Motor neuron (in vitro differentiated cells): ENCODE measurements around the gene PIP4K2C. TPM values are rescaled to one million over a fixed set of nuclear protein-coding genes. Genes with fewer than 3 reads are reported as not detected.

Source experiments
- ATAC-seq, 8 experiments: fragments of 200-7000 bp; cut with Tn5 transposase; replicated peaks in 6 of 8; 2 replicates each; pipeline ENCODE4 v1.8.0; 2021; ENCODE audit warnings: mild to moderate bottlenecking in 8 of 8, moderate library complexity in 8 of 8
- H3K27ac ChIP-seq, 2 donors: fragments of 250-450 bp; sonication (Bioruptor Pico); 2 replicates each; pipeline ENCODE4 v1.9.0; 2021; ENCODE audit warnings: antibody characterized with exemption in 2 of 2, mild to moderate bottlenecking in 2 of 2, moderate library complexity in 1 of 2
- H3K4me1 ChIP-seq, 2 donors: fragments of 250-450 bp; sonication (Bioruptor Pico); replicated peaks in 1 of 2; 2 replicates each; pipeline ENCODE4 v1.6.1; 2021; ENCODE audit warnings: antibody characterized with exemption in 2 of 2, mild to moderate bottlenecking in 2 of 2, moderate library complexity in 1 of 2
- H3K4me3 ChIP-seq, 5 donors: fragments of 250-450 bp; sonication (Bioruptor Pico); 2 replicates each; pipeline ENCODE4 v1.9.0; 2021; ENCODE audit warnings: antibody characterized with exemption in 5 of 5, mild to moderate bottlenecking in 5 of 5, moderate library complexity in 4 of 5
- WGBS, 10 experiments: fragments of 450-650 bp; shearing (Covaris generic); methylation state at CpG; one replicate each; pipeline ENCODE4 v1.0.0; 2022; 5-methylcytosine and 5-hydroxymethylcytosine counted together
- in situ Hi-C, 9 experiments: fragments of 400-800 bp; cut with MboI; loops; one replicate each; pipeline ENCODE4 v1.15.0; 2021; ENCODE audit warnings: low sequenced_read_pairs in 9 of 9, low pct_unique_long_range_greater_than_20kb in 2 of 9; ENCODE audit not compliant: unreplicated experiment in 9 of 9
- total RNA-seq, 8 experiments: library from RNA; unstranded; fragments of 300-600 nt; gene quantifications; 2 replicates each; pipeline versions ENCODE4 v1.2.3 to v1.2.4, GENCODE V29; 2022

The PIP4K2C gene
- total RNA-seq = 10 to 100 TPM; 12.5 to 29.4 (median 21.4) TPM

DNA sequence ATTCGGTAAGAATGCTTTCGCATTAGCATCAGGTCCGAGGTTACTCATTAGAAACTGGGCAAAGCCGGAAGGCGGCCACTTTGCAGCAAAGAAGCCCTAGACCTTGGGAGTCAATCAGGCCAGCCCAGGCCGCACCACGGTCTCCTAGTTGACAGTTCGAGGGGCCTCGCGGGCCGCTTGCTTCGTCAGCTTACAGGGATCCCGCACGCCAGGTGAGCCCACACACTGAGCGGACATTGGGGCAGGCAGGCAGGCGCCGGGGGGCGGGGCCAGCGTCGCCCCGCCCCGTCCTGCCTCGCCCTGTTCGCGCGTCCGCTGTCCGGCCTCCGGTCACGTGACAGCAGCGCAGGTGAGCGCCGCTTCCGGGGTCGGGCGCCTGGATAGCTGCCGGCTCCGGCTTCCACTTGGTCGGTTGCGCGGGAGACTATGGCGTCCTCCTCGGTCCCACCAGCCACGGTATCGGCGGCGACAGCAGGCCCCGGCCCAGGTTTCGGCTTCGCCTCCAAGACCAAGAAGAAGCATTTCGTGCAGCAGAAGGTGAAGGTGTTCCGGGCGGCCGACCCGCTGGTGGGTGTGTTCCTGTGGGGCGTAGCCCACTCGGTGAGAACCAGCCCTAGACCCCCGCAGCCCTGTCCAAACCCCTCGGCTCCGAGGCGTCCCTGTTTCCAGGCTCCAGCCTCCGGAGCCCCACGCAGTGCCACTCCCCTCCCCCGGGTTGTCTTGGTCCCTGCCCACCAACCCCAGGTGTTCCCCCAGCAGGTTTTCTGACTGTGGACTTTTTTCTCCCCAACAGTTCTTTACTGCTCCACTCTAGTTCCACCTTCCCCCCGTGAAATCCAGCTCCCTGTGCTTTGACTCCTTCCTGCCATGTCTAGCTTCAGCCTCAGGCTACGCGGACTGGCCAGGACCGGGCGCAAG lies at the start of gene PIP4K2C:
TSS of gene PIP4K2C (plus strand) at position 329 of the 918 bp plus-strand sequence. CDS start at position 427, 98 bp downstream.
- H3K4me3 ChIP-seq = peak within 1 kb of the TSS; percentile 62 to 95 (median 80)
- H3K27ac ChIP-seq = peak within 1 kb of the TSS in 1 of 2 donors; percentile 47
- ATAC-seq = peak; percentile 87 to 97 (median 94)
- peaks cover 2 to 9% of the 10 kb centered on the region in 2 donors for H3K4me1 ChIP-seq
- WGBS, 10 experiments = 0 to 8% (median 0%) methylated on average over 1 to 18 of the region's 69 CpGs; no CpG with 5 or more reads in 3 of the 10 experiments
- in situ Hi-C loops = no loop called here

DNA sequence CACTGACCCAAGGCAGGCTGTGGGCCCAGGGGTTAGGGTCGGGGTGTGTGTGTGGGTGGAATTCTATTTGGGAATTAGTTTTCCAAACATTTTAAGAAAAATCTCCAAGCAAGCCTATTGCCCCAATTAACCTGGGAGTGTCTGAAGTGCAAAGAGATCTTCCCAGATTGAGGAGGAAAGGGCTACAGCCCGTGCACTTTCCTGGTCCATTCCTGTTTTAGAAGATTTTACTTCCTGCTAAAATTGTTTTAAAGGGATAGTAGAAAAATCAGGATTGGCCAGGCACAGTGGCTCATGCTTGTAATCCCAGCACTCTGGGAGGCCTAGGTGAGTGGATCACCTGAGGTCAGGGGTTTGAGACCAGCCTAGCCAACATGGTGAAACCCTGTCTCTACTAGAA lies 49.3 kb upstream of the PIP4K2C start:
- Histone ChIP-seq H3K4me1 (peaks cover 29 to 34% of the 10 kb centered on the region in 2 donors), H3K27ac (no peak overlapping the region), H3K4me3 (no peak overlapping the region)
- WGBS, 10 experiments = 50 to 100% (median 63%) methylated on average over 1 to 2 of the region's 2 CpGs; no CpG with 5 or more reads in 4 of the 10 experiments
- no peak for ATAC-seq
- in situ Hi-C loops = no loop called here

DNA sequence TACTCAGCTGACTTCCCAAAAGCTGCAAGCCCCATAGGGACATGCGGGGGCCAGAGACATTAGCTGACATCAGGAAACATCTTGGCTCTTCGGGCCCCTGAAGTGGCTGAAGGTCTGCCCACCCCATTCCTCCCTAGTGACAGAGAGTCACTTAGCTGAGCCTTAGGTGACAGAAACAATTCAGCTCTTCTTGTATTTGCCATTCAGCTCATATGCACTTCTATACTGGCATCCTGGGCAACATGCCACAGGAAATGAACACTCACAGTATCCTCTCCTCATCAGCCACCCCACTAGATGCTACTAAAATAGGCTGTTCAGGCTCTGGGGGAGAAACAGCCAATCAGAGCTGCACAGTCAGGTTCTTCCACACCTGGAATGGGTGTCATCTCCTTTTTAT lies 47.4 kb upstream of the PIP4K2C start:
- WGBS, 10 experiments = 67 to 100% (median 83%) methylated on average over 1 to 2 of the region's 2 CpGs; no CpG with 5 or more reads in 3 of the 10 experiments
- no peak for ATAC-seq
- in situ Hi-C loops = no loop called here
- no peak overlapping the region for H3K27ac ChIP-seq
- peaks cover 29 to 34% of the 10 kb centered on the region in 2 donors for H3K4me1 ChIP-seq
- no peak overlapping the region for H3K4me3 ChIP-seq

DNA sequence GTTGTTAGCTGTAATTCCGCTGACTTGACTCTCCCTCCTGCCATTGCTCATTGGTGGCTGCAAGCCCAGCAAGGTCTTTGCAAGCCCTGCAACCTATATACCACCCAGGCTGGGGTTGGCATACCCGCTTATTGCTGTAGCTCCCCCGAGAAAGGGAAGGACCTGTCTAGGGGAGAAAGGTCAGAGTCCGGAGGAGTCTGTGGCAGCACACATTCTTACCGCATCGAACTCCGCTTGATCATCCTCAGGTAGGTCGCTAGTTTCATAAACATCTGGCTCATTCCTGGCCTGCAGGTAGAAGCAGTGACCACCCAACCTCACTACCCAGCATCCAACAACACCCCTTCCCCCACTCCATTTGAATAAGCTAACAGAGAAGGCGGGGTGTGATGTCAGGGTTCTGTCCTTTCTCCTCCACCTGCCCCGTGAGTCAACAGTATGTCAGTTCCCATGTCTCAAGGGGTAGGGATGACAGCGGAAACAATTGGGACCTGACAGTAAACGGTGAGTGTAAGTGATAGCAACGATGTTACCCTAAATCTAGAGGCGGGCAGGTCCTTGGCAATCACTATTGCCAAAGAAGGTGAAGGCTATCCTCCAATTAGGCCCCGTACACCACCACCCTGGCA lies 45.1 kb upstream of the PIP4K2C start:
- 0 to 100% (median 67%) methylated on average over 1 to 13 of the region's 15 CpGs; no CpG with 5 or more reads in 2 of the 10 experiments for WGBS, 10 experiments
- Histone ChIP-seq H3K27ac (peak overlapping the region; percentile 88 to 94), H3K4me3 (peak overlapping the region; percentile 77 to 100 (median 98)), H3K4me1 (peaks cover 20 to 21% of the 10 kb centered on the region in 2 donors)
- in situ Hi-C loops = no loop called here
- ATAC-seq = peak in 1 of 8 experiments; percentile 3

DNA sequence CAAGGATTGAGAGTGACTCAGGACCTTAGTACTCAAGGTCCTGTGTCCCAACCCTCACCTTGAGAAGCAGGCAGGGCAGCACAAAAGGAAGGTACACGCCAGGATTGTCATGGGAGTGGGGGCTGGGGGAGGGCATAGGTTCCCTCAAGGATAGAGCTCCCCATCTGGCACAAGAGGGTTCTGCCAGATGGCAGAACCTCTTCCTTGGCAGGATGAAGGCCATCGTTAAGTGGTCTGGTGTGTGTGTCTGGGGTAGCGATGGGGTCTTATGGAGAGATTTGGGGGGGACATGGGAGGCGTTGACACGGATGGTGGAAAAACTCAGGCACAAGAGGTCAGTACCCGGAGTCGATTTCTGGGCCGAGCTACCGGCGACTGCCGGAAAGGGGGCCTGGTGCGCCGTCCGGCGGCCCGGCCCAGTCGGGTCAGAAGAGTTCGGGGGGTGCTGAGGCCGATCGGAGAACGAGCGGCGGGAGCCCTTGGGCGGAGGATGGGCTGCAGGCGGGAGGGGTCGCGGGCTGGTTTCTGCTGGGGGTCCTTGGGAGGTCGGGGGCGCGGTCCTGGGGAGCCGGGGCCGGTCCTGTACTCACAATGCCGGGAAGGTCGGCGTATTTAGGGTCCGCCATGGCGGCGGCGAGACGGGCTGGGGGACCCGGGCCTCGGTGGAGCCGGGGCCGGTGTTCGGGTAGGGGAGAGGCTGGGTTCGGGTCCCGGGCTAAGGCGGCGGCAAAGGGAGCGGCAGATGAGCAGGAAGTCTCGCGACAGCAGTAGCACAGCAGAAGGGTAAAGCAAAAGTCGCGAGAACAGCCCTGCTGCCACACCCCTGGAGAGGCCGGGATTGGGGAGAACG lies 44.3 kb upstream of the PIP4K2C start, which contains the start of gene DCTN2:
TSS of gene DCTN2 (minus strand) at position 755 of the 850 bp plus-strand sequence. CDS start at position 626, 129 bp downstream.
- peak within 1 kb of the TSS; percentile 88 to 94 for H3K27ac ChIP-seq
- peaks cover 20% of the 10 kb centered on the region in 2 donors for H3K4me1 ChIP-seq
- ATAC-seq = peak; percentile 87 to 96 (median 89)
- H3K4me3 ChIP-seq = peak within 1 kb of the TSS; percentile 77 to 100 (median 98)
- in situ Hi-C loops = no loop called here
- 0 to 7% (median 0%) methylated on average over 1 to 16 of the region's 56 CpGs; no CpG with 5 or more reads in 4 of the 10 experiments for WGBS, 10 experiments

DNA sequence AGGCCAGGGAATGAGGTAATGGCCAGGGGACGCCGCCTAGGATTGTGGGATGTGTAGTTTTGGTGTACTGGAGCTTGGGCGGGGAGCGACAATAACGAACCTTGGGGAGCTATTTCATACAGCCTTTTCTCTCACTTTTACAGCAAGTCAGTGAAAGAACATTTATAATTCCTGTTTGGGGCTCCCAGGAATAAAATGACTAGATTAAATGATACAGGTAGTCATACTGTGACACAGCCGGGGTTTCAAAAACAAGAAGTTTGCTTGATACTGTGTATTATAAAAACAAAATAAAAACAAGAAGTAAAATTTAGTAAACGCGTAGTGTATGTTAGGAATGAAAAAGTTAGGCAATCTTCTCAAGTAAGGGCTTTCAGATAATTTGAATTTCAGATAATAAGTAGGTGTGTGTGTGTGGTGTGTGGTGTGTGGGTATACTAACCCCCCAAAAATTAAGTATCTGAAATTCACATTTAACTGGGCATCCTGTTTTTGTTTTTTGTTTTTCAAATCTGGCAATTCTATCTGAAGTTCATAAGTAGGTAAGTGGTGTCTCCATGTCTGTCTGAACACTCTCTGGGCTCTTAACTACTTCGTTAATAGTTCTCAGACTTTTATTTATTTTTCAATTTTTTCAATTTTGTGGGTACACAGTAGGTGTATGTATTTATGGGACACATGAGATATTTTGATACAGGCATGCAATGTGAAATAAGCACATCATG lies 43.5 kb upstream of the PIP4K2C start:
- in situ Hi-C loops = no loop called here
- no peak for ATAC-seq

DNA sequence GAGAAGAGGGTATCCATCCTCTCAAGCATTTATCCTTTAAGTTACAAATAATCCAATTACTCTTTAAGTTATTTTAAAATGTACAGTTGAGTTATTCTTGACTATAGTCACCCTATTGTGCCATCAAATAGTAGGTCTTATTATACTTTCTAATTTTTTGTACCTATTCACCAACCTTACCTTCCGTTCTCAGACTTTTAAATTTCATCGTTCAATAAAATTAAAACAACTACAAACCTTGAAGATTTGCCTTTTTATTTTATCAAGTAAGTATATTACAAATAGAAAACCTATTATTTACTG lies 43.0 kb upstream of the PIP4K2C start:
- ATAC-seq = no peak
- 64 to 97% (median 92%) methylated on average over 2 of the region's 2 CpGs for WGBS, 10 experiments
- H3K4me1 ChIP-seq = peaks cover 26 to 32% of the 10 kb centered on the region in 2 donors
- in situ Hi-C loops = no loop called here
- no peak overlapping the region for H3K27ac ChIP-seq
- H3K4me3 ChIP-seq = no peak overlapping the region

More for the DNA sequence above, 43.5 kb upstream of the PIP4K2C start:
- Histone ChIP-seq H3K4me1 (peaks cover 22 to 27% of the 10 kb centered on the region in 2 donors), H3K4me3 (peak overlapping the region; percentile 77 to 100 (median 98)), H3K27ac (no peak overlapping the region)
- 12 to 100% (median 26%) methylated on average over 1 to 9 of the region's 9 CpGs for WGBS, 10 experiments

DNA sequence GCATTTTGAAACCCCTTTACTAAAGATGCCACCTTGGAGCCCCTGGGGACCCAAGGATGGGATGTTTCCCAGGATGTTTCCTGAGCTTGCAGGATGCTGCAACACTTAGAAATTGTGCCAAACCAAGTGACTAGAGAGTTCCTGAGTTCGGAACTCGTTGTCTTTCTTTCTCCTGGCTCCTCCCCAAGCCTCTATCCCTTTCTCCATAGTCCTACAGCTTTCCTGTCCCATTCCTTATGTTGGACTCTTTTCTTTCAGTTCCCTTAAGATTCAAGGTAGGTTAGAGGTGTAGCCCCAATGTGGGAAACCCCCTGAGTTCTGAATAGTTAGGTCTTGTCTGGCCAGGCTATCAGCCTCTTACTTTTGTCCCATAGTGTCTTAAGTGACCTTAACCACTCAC lies 42.5 kb upstream of the PIP4K2C start:
- in situ Hi-C loops = no loop called here
- WGBS, 10 experiments = 0 to 46% (median 20%) methylated on average over 1 to 2 of the region's 2 CpGs; no CpG with 5 or more reads in 7 of the 10 experiments

DNA sequence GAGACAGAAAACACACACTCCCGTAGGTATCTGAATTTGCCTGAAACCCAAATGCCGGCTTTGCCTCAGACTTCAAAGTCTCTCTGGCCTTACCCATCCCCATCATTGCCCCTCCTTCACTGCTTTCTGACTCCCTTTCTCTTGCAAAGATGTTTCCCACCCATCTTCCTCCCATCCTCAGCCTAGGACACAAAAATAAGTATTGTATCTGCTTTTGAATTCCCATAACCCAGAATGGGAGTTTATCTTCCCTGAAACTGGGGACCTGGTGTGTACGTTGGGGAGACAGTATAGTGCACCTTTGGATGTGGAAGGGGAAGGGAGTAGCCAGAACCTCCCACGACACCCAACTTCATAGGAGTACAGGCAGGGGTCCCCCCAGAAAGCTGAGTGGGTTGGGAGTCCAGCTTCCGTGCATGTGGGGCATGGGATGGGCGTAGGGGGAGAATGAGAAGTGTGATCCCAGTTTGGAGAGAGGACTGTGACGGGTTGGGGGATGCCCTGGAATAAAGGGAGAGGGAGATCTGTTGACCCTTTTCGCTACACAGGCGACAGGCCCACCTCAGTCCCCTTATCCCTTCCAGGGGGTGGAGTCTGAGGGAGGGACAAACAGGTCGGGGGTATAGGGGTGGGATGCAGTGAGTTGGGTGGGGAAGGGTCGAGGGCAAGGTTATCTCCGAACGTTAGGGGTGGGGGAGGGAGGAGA lies 41.6 kb upstream of the PIP4K2C start:
- peak overlapping the region; percentile 77 to 90 for H3K27ac ChIP-seq
- H3K4me3 ChIP-seq = peak overlapping the region; percentile 60 to 73 (median 67)
- in situ Hi-C loops = no loop called here
- H3K4me1 ChIP-seq = peaks cover 39 to 43% of the 10 kb centered on the region in 2 donors
- WGBS, 10 experiments = 40 to 70% (median 59%) methylated on average over 1 to 4 of the region's 13 CpGs; no CpG with 5 or more reads in 3 of the 10 experiments
- ATAC-seq = no peak

More for the DNA sequence above, 42.5 kb upstream of the PIP4K2C start:
- H3K27ac ChIP-seq = no peak overlapping the region
- no peak for ATAC-seq
- no peak overlapping the region for H3K4me3 ChIP-seq
- H3K4me1 ChIP-seq = peaks cover 30 to 38% of the 10 kb centered on the region in 2 donors

DNA sequence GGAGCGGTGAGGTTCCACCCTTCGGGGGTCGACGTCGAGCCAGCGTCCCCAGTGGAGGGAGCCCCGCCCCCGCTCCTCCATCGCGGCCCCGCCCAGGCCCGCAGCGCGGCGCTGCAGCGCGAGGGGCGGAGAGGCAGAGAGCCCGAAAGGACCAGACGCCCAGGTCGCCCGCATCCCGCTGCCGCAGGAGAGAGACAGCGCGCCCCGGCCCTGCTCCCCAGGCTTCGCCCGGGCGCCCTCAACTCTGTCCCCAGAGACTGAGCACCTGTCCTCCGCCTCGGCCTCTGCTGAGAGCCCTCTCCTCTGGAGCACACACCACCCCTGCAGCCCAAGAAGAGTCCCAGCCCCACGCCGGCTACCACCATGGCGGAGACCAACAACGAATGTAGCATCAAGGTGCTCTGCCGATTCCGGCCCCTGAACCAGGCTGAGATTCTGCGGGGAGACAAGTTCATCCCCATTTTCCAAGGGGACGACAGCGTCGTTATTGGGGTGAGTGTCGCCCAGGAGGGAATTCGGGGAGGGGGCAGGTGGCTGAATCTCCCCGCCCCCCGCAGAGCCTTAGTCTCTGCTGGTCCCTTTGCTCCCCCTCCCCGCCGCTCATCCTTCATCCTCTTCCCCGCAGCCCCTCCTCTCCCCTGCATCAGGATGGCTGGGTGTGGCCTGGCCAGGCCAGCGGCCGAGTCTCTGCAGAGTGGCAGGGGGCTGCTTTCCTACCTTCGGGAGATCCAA lies 40.9 kb upstream of the PIP4K2C start, which contains the start of gene KIF5A:
TSS of gene KIF5A (plus strand) at position 136 of the 732 bp plus-strand sequence. CDS start at position 364, 228 bp downstream.
- Histone ChIP-seq H3K4me3 (peak within 1 kb of the TSS; percentile 60 to 73 (median 67)), H3K27ac (peak within 1 kb of the TSS; percentile 77 to 90), H3K4me1 (peaks cover 41 to 43% of the 10 kb centered on the region in 2 donors)
- ATAC-seq = peak; percentile 18 to 71 (median 62)
- in situ Hi-C loops = no loop called here
- WGBS, 10 experiments = 0 to 10% (median 3%) methylated on average over 2 to 12 of the region's 52 CpGs; no CpG with 5 or more reads in 7 of the 10 experiments
